ENCODE data around the gene SPRY1.

The SPRY1 gene

DNA sequence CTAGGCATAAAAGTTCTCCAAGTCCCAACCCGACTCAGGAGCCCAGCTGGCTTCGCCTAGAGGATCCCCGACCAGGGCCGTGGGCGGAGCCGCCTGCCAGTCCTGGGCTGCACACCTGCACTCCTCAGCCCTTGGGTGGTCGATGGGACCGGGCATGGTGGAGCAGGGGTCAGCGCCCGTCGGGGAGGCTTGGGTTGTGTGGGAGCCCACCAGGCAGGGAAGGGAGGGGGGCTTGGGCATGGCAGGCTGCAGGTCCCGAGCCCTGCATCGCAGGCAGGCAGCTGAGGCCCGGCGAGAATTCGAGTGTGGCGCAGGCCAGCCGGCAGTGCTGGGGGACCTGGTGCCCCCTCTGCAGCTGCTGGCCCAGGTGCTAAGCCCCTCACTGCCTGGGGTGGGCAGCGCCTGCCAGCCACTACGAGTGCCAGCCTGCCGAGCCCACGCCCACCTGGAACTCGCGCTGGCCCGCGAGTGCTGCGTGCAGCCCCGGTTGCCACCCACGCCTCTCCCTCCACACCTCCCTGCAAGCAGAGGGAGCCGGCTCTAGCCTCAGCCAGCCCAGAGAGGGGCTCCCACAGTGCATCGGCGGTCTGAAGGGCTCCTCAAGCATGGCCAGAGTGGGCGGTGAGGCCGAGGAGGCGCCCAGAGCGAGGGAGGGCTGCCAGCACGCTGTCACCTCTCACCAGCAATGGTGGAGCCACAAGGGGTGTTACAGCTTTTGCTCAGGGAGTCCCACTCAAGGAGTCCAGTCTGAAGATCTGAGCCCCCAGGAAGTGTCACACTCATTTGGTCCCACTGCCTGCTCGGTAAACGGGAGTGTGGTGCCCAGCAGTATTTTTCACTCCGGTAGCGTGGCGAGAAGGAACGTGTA lies 38.9 kb downstream of the SPRY1 start:
- Histone ChIP-seq H3K4me3 (ENCODE audit: control insufficient read depth in 1 of 7, extremely low read depth in 1 of 7, insufficient read depth in 4 of 7, low read depth in 2 of 7, low read length in 6 of 7) (no peak overlapping the region), H3K4me1 (ENCODE audit: control extremely low read depth in 1 of 4, control insufficient read depth in 4 of 4, insufficient read depth in 4 of 4, low read length in 3 of 4) (no peaks in the 10 kb centered on the region), H3K27me3 (replicated peaks in 2 of 5; ENCODE audit: control insufficient read depth in 4 of 5, insufficient read depth in 5 of 5, low read length in 4 of 5) (no peaks in the 10 kb centered on the region), H3K36me3 (ENCODE audit: control insufficient read depth in 4 of 4, insufficient read depth in 4 of 4, low read length in 3 of 4) (no peaks in the 10 kb centered on the region), H3K27ac (ENCODE audit: insufficient read depth in 1 of 2, low read depth in 1 of 2, low read length in 2 of 2, poor library complexity in 1 of 2, severe bottlenecking in 2 of 2) (no peak overlapping the region), H3K9me3 (ENCODE audit: control extremely low read depth in 1 of 5, control insufficient read depth in 4 of 5, insufficient read depth in 2 of 5, low read depth in 1 of 5, low read length in 4 of 5) (peaks cover 0 to 2% (median 0%) of the 10 kb centered on the region in 5 experiments)
- WGBS (ENCODE audit: insufficient coverage): over 99% methylated on average over 38 of the region's 43 CpGs
- ChIA-PET CTCF (interaction anchor here (1.4 to 2.0 kb wide), 2 partner anchors 9 to 12 kb away, joined by 3 to 8 read pairs; no protein-coding TSS in a partner anchor), POLR2A (no interaction called here)
- no peak for DNase-seq

DNA sequence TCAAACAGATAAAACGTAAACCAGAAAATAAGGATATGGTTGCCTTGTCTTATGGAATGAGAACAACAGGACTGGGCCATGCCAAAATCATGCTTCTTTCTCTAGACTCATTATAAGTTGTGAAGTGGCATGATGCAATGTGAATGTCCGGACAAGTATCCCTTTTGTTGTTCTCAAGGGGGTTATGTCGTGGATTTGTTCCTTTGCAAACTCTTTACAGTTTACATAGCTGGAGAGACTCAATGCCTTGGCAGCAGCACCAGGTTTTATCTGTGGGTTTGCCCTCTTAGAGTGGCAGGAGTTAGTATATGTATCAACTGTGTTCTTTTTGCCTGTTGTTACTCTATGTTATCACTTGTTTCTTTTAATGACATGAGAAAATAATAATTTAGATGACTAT lies 41.4 kb downstream of the SPRY1 start:
- POLR2A ChIA-PET: no interaction called here

DNA sequence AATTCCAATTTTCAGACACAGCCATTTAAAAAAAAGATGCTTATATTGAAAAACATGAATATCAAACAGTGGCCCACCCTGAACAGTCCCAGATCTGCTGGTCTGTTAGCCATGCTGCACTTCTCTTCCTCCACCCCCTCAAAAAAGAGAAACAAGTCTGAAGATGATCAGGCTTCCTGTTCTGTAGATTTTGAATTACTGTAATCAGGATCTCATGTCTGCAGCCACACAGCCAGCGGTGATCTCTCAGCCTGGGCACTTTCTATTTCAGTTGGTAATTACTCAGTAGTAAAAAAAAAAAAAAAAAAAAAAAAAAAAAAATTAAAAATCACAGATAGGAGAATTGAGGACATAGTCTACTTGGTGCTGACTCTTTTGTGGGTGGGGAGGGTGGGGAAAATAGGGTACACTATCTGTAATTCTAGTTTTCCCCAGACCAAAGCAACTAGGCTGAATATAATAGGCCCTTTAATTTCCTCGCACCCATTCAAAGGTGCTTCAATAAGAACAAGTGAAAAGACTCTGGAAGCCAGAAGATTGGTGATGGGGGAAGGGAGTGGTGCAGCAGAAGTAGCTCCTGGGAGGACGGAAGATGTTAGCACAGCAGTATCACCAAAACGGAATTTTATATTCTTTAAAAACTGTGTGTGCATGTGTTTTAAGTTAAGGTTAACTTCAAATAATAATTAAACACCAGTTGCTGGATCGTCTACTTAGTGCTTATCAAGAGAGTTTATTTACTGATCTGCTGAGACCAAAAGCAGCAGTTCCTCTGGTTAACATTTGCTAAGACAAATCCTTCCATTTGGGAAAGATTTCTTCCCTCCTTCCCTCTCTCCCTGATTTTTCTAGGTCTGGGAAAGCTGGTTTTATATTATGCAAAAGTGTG lies 47.0 kb downstream of the SPRY1 start:
- POLR2A ChIA-PET: interaction anchor here (0.5 to 2.0 kb wide), 7 partner anchors 9 to 45 kb away, joined by 3 to 14 read pairs (median 3); no protein-coding TSS in a partner anchor
- H3K27ac ChIP-seq (ENCODE audit: insufficient read depth in 1 of 2, low read depth in 1 of 2, low read length in 2 of 2, poor library complexity in 1 of 2, severe bottlenecking in 2 of 2): peak overlapping the region; percentile 68
- CTCF ChIA-PET: interaction anchor here (0.8 to 2.1 kb wide), 9 partner anchors 13 to 204 kb away, joined by 3 to 9 read pairs (median 4); partner anchors contain the start of gene SPRY1
- H3K27me3 ChIP-seq (replicated peaks in 2 of 5; ENCODE audit: control insufficient read depth in 4 of 5, insufficient read depth in 5 of 5, low read length in 4 of 5): no peaks in the 10 kb centered on the region
- peaks cover 12 to 36% (median 24%) of the 10 kb centered on the region in 4 experiments for H3K4me1 ChIP-seq (ENCODE audit: control extremely low read depth in 1 of 4, control insufficient read depth in 4 of 4, insufficient read depth in 4 of 4, low read length in 3 of 4)
- DNase-seq: peak; percentile 68 to 95 (median 92)
- H3K36me3 ChIP-seq (ENCODE audit: control insufficient read depth in 4 of 4, insufficient read depth in 4 of 4, low read length in 3 of 4): no peaks in the 10 kb centered on the region
- no peaks in the 10 kb centered on the region for H3K9me3 ChIP-seq (ENCODE audit: control extremely low read depth in 1 of 5, control insufficient read depth in 4 of 5, insufficient read depth in 2 of 5, low read depth in 1 of 5, low read length in 4 of 5)
- H3K4me3 ChIP-seq (ENCODE audit: control insufficient read depth in 1 of 7, extremely low read depth in 1 of 7, insufficient read depth in 4 of 7, low read depth in 2 of 7, low read length in 6 of 7): peak overlapping the region in 6 of 7 experiments; percentile 23 to 67 (median 40)
- no CpG with 5 or more reads among the region's 5 CpGs for WGBS (ENCODE audit: insufficient coverage)

More for the DNA sequence above, 41.4 kb downstream of the SPRY1 start:
- Histone ChIP-seq H3K4me3 (ENCODE audit: control insufficient read depth in 1 of 7, extremely low read depth in 1 of 7, insufficient read depth in 4 of 7, low read depth in 2 of 7, low read length in 6 of 7) (no peak overlapping the region), H3K27me3 (replicated peaks in 2 of 5; ENCODE audit: control insufficient read depth in 4 of 5, insufficient read depth in 5 of 5, low read length in 4 of 5) (no peaks in the 10 kb centered on the region), H3K36me3 (ENCODE audit: control insufficient read depth in 4 of 4, insufficient read depth in 4 of 4, low read length in 3 of 4) (no peaks in the 10 kb centered on the region), H3K9me3 (ENCODE audit: control extremely low read depth in 1 of 5, control insufficient read depth in 4 of 5, insufficient read depth in 2 of 5, low read depth in 1 of 5, low read length in 4 of 5) (peaks cover 0 to 2% (median 0%) of the 10 kb centered on the region in 5 experiments), H3K4me1 (ENCODE audit: control extremely low read depth in 1 of 4, control insufficient read depth in 4 of 4, insufficient read depth in 4 of 4, low read length in 3 of 4) (peaks cover 4 to 11% (median 4%) of the 10 kb centered on the region in 4 experiments), H3K27ac (ENCODE audit: insufficient read depth in 1 of 2, low read depth in 1 of 2, low read length in 2 of 2, poor library complexity in 1 of 2, severe bottlenecking in 2 of 2) (no peak overlapping the region)
- CTCF ChIA-PET: interaction anchor here (0.7 to 1.4 kb wide), 4 partner anchors 8 to 26 kb away, joined by 3 to 4 read pairs (median 3); no protein-coding TSS in a partner anchor
- DNase-seq: no peak
- 100% methylated on average over 1 of the region's 3 CpGs for WGBS (ENCODE audit: insufficient coverage)

DNA sequence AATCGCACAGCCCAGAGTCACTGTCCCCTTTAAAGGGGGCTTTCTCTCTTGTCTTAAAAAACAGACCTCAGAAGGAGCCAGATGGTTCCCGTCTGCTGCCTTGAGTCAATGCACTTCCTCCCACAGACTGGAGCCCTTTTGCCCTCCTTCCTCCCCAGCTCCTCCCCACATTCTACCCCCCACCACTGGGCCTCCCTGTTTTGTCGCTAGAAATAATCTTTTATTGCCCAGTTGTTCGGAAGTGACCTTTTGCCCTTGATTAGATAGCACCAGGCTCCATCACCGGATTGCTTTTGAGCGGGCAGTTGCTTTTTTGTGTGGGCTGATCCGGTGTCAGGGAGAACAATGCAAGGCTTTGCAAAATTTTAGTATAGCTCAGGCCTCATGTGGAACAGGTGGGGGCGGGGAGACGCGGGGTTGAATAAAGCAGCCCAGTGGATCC lies 47.7 kb downstream of the SPRY1 start:
- Histone ChIP-seq H3K4me1 (ENCODE audit: control extremely low read depth in 1 of 4, control insufficient read depth in 4 of 4, insufficient read depth in 4 of 4, low read length in 3 of 4) (peaks cover 12 to 36% (median 26%) of the 10 kb centered on the region in 4 experiments), H3K36me3 (ENCODE audit: control insufficient read depth in 4 of 4, insufficient read depth in 4 of 4, low read length in 3 of 4) (no peaks in the 10 kb centered on the region), H3K27me3 (replicated peaks in 2 of 5; ENCODE audit: control insufficient read depth in 4 of 5, insufficient read depth in 5 of 5, low read length in 4 of 5) (no peaks in the 10 kb centered on the region), H3K27ac (ENCODE audit: insufficient read depth in 1 of 2, low read depth in 1 of 2, low read length in 2 of 2, poor library complexity in 1 of 2, severe bottlenecking in 2 of 2) (peak overlapping the region; percentile 68 to 75), H3K4me3 (ENCODE audit: control insufficient read depth in 1 of 7, extremely low read depth in 1 of 7, insufficient read depth in 4 of 7, low read depth in 2 of 7, low read length in 6 of 7) (peak overlapping the region in 5 of 7 experiments; percentile 23 to 67 (median 46)), H3K9me3 (ENCODE audit: control extremely low read depth in 1 of 5, control insufficient read depth in 4 of 5, insufficient read depth in 2 of 5, low read depth in 1 of 5, low read length in 4 of 5) (no peaks in the 10 kb centered on the region)
- DNase-seq: peak; percentile 87 to 99 (median 98)
- ChIA-PET CTCF (interaction anchor here (0.8 to 2.1 kb wide), 10 partner anchors 13 to 203 kb away, joined by 3 to 9 read pairs (median 4); partner anchors contain the start of gene SPRY1), POLR2A (interaction anchor here (0.6 to 2.0 kb wide), 6 partner anchors 8 to 46 kb away, joined by 3 to 14 read pairs (median 3); no protein-coding TSS in a partner anchor)
- WGBS (ENCODE audit: insufficient coverage): 0% methylated on average over 6 of the region's 10 CpGs

DNA sequence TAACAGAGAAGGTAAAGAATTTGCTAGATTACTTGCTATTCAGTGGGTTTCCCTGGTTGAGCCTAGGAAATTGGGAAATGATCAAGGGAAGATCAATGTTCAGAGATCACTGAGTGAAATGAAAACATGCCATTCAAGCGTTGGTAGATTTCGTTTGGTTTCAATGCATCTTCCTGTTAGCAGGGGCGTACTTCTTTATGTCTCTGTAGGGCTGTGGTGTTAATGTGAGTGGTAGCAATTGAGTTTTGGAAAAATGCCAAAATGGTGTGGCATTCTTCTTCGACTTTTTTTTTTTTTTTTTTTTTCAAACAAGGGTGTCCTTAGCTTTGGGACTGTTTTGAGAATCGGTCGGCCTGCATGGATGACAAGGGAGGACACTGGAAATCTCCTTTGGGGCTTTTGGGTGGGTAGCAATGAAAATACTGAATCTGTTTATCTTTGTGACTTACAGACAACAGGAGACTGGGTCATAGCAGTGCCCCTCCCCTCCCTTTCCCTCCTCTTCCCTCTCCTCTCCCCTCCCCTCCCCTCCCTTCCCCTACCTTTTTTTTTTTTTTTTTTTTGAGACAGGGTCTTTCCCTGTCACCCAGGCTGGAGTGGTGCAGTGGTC lies 50.4 kb downstream of the SPRY1 start:
- H3K4me1 ChIP-seq (ENCODE audit: control extremely low read depth in 1 of 4, control insufficient read depth in 4 of 4, insufficient read depth in 4 of 4, low read length in 3 of 4): peaks cover 12 to 43% (median 31%) of the 10 kb centered on the region in 4 experiments
- POLR2A ChIA-PET: interaction anchor here (0.6 kb wide), 1 partner anchor 50 kb away, joined by 3 read pairs; the partner anchor contains the start of gene SPRY1

DNA sequence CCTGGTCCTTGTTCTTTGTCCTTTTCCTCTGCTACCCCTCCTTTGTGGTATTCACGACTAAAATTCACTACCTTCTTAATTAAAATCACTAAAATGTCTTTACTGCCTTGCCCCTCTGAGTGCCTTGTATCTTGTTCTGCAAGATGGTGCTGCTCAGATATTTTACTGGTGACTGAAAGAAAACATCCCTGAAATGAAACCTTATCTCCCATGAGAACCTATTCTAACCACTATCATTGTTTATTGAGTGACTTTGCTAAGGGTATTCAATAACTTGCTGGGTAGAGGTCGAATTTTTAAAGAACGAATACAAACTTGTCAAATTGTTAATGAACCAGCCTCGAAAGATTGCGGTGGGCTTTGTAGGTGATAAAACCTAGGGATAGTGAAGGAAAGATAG lies 52.8 kb downstream of the SPRY1 start:
- Histone ChIP-seq H3K27ac (ENCODE audit: insufficient read depth in 1 of 2, low read depth in 1 of 2, low read length in 2 of 2, poor library complexity in 1 of 2, severe bottlenecking in 2 of 2) (no peak overlapping the region), H3K9me3 (ENCODE audit: control extremely low read depth in 1 of 5, control insufficient read depth in 4 of 5, insufficient read depth in 2 of 5, low read depth in 1 of 5, low read length in 4 of 5) (no peaks in the 10 kb centered on the region), H3K4me1 (ENCODE audit: control extremely low read depth in 1 of 4, control insufficient read depth in 4 of 4, insufficient read depth in 4 of 4, low read length in 3 of 4) (peaks cover 4 to 35% (median 21%) of the 10 kb centered on the region in 4 experiments), H3K4me3 (ENCODE audit: control insufficient read depth in 1 of 7, extremely low read depth in 1 of 7, insufficient read depth in 4 of 7, low read depth in 2 of 7, low read length in 6 of 7) (peak overlapping the region in 1 of 7 experiments; percentile 14), H3K36me3 (ENCODE audit: control insufficient read depth in 4 of 4, insufficient read depth in 4 of 4, low read length in 3 of 4) (no peaks in the 10 kb centered on the region), H3K27me3 (replicated peaks in 2 of 5; ENCODE audit: control insufficient read depth in 4 of 5, insufficient read depth in 5 of 5, low read length in 4 of 5) (no peaks in the 10 kb centered on the region)
- ChIA-PET CTCF (interaction anchor here (1.0 to 2.7 kb wide), 6 partner anchors 11 to 53 kb away, joined by 3 to 9 read pairs (median 3); partner anchors contain the start of gene SPRY1), POLR2A (no interaction called here)
- DNase-seq: no peak
- WGBS (ENCODE audit: insufficient coverage): 88% methylated on average over 5 of the region's 5 CpGs

More for the DNA sequence above, 50.4 kb downstream of the SPRY1 start:
- H3K36me3 ChIP-seq (ENCODE audit: control insufficient read depth in 4 of 4, insufficient read depth in 4 of 4, low read length in 3 of 4): no peaks in the 10 kb centered on the region
- no peaks in the 10 kb centered on the region for H3K9me3 ChIP-seq (ENCODE audit: control extremely low read depth in 1 of 5, control insufficient read depth in 4 of 5, insufficient read depth in 2 of 5, low read depth in 1 of 5, low read length in 4 of 5)
- no peak overlapping the region for H3K4me3 ChIP-seq (ENCODE audit: control insufficient read depth in 1 of 7, extremely low read depth in 1 of 7, insufficient read depth in 4 of 7, low read depth in 2 of 7, low read length in 6 of 7)
- no peaks in the 10 kb centered on the region for H3K27me3 ChIP-seq (replicated peaks in 2 of 5; ENCODE audit: control insufficient read depth in 4 of 5, insufficient read depth in 5 of 5, low read length in 4 of 5)
- CTCF ChIA-PET: interaction anchor here (0.8 to 1.3 kb wide), 2 partner anchors 40 to 47 kb away, joined by 3 to 5 read pairs; no protein-coding TSS in a partner anchor
- H3K27ac ChIP-seq (ENCODE audit: insufficient read depth in 1 of 2, low read depth in 1 of 2, low read length in 2 of 2, poor library complexity in 1 of 2, severe bottlenecking in 2 of 2): no peak overlapping the region
- peak in 2 of 3 donors; percentile 65 to 74 for DNase-seq
- WGBS (ENCODE audit: insufficient coverage): 40% methylated on average over 1 of the region's 6 CpGs
